Gastrocnemius medialis (tissue), 4 donors: ENCODE measurements around the gene KCNQ1. TPM values are rescaled to one million over a fixed set of nuclear protein-coding genes. Genes with fewer than 3 reads are reported as not detected.

ENCODE experiments used
- ATAC-seq, 2 donors: fragments of 150-250 bp; one replicate each; pipeline ENCODE4 v1.9.1; 2016
- DNase-seq, 2 donors: peaks; one replicate each; pipeline ENCODE4 v3.0.0-alpha.2; 2019
- H3K27ac ChIP-seq, 4 donors: fragments of 200-600 bp; sonication (generic); 1 replicate in 1 of 4; 2 replicates in 3 of 4; pipeline ENCODE4 v1.5.1; 2016 to 2018; ENCODE audit warnings: mild to moderate bottlenecking in 2 of 4, moderate library complexity in 1 of 4
- H3K27me3 ChIP-seq, 3 donors: fragments of 200-600 bp; sonication (generic) in 2 of 3; 1 replicate in 1 of 3; 2 replicates in 2 of 3; pipeline versions ENCODE4 v1.5.1 to v1.6.0; 2016 to 2019; ENCODE audit warnings: mild to moderate bottlenecking in 1 of 3, moderate library complexity in 1 of 3
- H3K36me3 ChIP-seq, 2 donors: fragments of 200-600 bp; sonication (generic) in 1 of 2; one replicate each; pipeline ENCODE4 v1.5.1; 2017 to 2018
- H3K4me1 ChIP-seq, 2 donors: fragments of 200-600 bp; sonication (generic) in 1 of 2; one replicate each; pipeline ENCODE4 v1.5.1; 2016 to 2017; ENCODE audit warnings: mild to moderate bottlenecking in 2 of 2
- H3K4me3 ChIP-seq, 4 donors: fragments of 200-600 bp; sonication (generic) in 3 of 4; 1 replicate in 1 of 4; 2 replicates in 3 of 4; pipeline ENCODE4 v1.5.1; 2016 to 2019; ENCODE audit warnings: mild to moderate bottlenecking in 2 of 4
- H3K9me3 ChIP-seq, 3 donors: fragments of 200-600 bp; sonication (generic) in 2 of 3; 1 replicate in 1 of 3; 2 replicates in 2 of 3; pipeline ENCODE4 v1.5.1; 2016 to 2019
- POLR2A ChIP-seq, 2 donors: fragments of 450-650 bp; IDR thresholded peaks; one replicate each; pipeline ENCODE4 v1.6.1; 2017; ENCODE audit warnings: antibody characterized with exemption in 2 of 2, mild to moderate bottlenecking in 2 of 2, moderate library complexity in 2 of 2
- in situ Hi-C, 4 donors: fragments of 200-750 bp; cut with MboI; loops; one replicate each; pipeline versions ENCODE4 v1.15.0 to v1.8.0; 2017; ENCODE audit warnings: low sequenced_read_pairs in 4 of 4
- intact Hi-C: fragments of 100-400 bp; cut with DNase I; formaldehyde crosslinking; loops from one replicate; pipeline ENCODE4 v1.15.1; 2023; ENCODE audit warnings: low total_unique reads
- total RNA-seq, 4 donors: library from RNA; depleted of rRNA; stranded (reverse); fragments of >200 nt; gene quantifications; one replicate each; pipeline versions ENCODE4 v1.1.0 to v1.2.3, GENCODE V29; 2016
- TF ChIP-seq, protein P1 (sequence below), 5 experiments: fragments of 450-650 bp in 3 of 5; fragments of 200-600 bp in 2 of 5; sonication (generic) in 2 of 5; IDR thresholded peaks in 4 of 5; conservative IDR thresholded peaks in 1 of 5; 1 replicate in 4 of 5; 2 replicates in 1 of 5; pipeline ENCODE4 v1.5.1; 2016 to 2019; ENCODE audit warnings: antibody characterized with exemption in 5 of 5, mild to moderate bottlenecking in 3 of 5, moderate library complexity in 3 of 5

Gene KCNQ1
- total RNA-seq, 4 donors from 2014 or later, result 0.15 to 1.00 (median 0.67) TPM

DNA sequence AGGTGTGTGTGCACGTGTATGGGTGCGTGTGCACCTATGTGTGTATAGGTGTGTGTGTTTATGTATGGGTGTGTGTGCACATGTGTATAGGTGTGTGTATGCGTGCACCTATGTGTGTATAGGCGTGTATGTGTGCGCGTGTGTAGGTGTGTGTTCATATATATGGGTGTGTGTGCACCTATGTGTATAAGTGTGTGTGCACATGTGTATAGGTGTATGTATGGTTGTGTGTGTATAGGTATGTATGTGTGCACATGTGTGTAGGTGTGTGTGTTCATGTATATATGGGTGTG lies 26.9 kb downstream of the KCNQ1 start:
- intact Hi-C loops, result no loop called here
- ATAC-seq (no peak), DNase-seq (no peak)
- TF ChIP-seq, protein P1, sequence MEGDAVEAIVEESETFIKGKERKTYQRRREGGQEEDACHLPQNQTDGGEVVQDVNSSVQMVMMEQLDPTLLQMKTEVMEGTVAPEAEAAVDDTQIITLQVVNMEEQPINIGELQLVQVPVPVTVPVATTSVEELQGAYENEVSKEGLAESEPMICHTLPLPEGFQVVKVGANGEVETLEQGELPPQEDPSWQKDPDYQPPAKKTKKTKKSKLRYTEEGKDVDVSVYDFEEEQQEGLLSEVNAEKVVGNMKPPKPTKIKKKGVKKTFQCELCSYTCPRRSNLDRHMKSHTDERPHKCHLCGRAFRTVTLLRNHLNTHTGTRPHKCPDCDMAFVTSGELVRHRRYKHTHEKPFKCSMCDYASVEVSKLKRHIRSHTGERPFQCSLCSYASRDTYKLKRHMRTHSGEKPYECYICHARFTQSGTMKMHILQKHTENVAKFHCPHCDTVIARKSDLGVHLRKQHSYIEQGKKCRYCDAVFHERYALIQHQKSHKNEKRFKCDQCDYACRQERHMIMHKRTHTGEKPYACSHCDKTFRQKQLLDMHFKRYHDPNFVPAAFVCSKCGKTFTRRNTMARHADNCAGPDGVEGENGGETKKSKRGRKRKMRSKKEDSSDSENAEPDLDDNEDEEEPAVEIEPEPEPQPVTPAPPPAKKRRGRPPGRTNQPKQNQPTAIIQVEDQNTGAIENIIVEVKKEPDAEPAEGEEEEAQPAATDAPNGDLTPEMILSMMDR (IDR thresholded peaks at IDR 0.05 in 4 of 5, conservative IDR thresholded peaks at IDR 0.05 in 1 of 5), result no peak
- TF ChIP-seq POLR2A (IDR thresholded peaks at IDR 0.05), result no peak
- in situ Hi-C loops, result no loop called here
- H3K36me3 ChIP-seq, result no peaks in the 10 kb centered on the region
- H3K27me3 ChIP-seq, result peaks cover 3 to 6% (median 4%) of the 10 kb centered on the region in 3 donors
- H3K4me1 ChIP-seq, result no peaks in the 10 kb centered on the region
- H3K27ac ChIP-seq, result no peak overlapping the region
- no peaks in the 10 kb centered on the region for H3K9me3 ChIP-seq
- H3K4me3 ChIP-seq, result no peak overlapping the region

DNA sequence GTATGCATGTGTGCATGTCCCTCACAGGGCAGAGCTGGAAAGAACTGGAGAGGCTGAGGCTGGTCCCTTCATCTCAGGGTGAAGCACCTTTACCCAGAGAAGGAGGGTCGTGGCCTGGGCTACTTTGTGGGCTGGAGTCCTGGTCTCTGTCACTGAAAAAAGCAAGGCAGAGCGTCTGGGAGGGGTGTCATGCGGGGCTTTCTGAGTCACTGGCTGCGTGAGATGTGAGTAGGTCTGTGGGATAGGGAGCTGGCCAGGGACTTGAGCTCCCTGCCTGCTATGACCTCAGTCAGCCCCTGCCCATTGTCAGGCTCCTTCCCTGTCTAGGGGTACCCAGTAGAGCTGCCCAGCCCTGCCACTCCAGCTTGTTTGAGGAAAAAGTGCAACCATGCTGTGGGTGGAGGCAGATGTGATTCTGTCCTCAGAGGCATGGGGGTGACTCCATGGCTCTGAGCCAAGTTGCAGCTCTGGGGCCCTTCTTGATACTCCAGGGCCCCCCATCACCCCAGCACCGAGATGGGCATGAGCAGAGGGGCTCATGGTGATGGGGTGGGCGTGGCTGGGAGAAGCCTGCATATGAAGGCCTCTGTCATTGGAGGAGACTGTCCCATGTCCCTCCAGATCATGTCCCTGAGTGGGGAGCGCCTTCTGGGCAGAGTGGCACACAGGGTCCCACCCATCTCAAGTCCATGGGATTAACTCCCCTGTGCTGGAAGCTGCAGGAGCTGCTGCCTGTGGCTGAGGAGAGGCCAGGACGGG lies 27.8 kb downstream of the KCNQ1 start:
- ATAC-seq (no peak), DNase-seq (no peak)
- peaks cover 3 to 6% (median 4%) of the 10 kb centered on the region in 3 donors for H3K27me3 ChIP-seq
- H3K36me3 ChIP-seq, result no peaks in the 10 kb centered on the region
- TF ChIP-seq, protein P1 (IDR thresholded peaks at IDR 0.05 in 4 of 5, conservative IDR thresholded peaks at IDR 0.05 in 1 of 5), result no peak
- no peak for TF ChIP-seq POLR2A (IDR thresholded peaks at IDR 0.05)
- H3K9me3 ChIP-seq, result no peaks in the 10 kb centered on the region
- no peak overlapping the region for H3K4me3 ChIP-seq
- in situ Hi-C loops, result no loop called here
- intact Hi-C loops, result no loop called here
- no peaks in the 10 kb centered on the region for H3K4me1 ChIP-seq
- no peak overlapping the region for H3K27ac ChIP-seq

DNA sequence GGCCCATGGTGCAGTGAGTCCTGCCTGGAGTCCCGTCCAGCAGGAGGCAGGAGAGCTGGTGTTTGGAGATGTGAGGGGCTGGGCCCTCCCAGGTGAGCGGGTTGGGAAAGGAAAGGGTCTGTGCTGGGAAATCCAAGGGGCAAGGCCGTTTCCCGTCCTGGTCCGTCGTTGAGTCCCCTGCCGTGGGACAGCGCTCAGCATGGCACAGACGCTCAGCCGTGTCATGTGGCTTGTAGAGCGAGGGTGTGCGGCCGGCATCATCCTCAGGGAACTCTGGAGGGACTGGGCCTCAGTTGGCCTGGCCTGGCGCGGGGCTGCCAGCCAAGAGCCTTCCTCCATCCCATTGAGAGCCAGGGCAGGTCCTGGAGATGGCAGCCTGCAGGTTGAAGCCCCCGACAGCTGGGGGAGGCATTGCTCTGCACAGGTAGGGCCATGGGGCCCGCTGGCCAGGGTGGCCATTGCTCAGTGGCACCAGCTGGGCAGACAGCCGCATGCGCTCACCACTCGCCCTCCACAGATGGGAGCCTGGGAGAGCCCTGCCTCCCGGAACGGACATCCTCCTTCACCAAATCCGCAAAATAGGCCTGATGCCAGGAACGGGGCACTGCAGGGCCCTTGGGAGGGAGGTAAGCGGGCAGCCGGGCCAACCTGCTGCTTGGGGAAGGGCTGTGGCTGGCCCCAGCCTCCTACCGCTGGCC lies 28.7 kb downstream of the KCNQ1 start:
- Histone ChIP-seq H3K4me1 (no peaks in the 10 kb centered on the region), H3K4me3 (no peak overlapping the region), H3K9me3 (no peaks in the 10 kb centered on the region), H3K36me3 (no peaks in the 10 kb centered on the region), H3K27me3 (peaks cover 3 to 6% (median 4%) of the 10 kb centered on the region in 3 donors), H3K27ac (no peak overlapping the region)
- DNase-seq (no peak), ATAC-seq (no peak)
- intact Hi-C loops, result no loop called here
- TF ChIP-seq POLR2A (IDR thresholded peaks at IDR 0.05), result no peak
- TF ChIP-seq, protein P1 (IDR thresholded peaks at IDR 0.05 in 4 of 5, conservative IDR thresholded peaks at IDR 0.05 in 1 of 5), result no peak
- in situ Hi-C loops, result no loop called here

DNA sequence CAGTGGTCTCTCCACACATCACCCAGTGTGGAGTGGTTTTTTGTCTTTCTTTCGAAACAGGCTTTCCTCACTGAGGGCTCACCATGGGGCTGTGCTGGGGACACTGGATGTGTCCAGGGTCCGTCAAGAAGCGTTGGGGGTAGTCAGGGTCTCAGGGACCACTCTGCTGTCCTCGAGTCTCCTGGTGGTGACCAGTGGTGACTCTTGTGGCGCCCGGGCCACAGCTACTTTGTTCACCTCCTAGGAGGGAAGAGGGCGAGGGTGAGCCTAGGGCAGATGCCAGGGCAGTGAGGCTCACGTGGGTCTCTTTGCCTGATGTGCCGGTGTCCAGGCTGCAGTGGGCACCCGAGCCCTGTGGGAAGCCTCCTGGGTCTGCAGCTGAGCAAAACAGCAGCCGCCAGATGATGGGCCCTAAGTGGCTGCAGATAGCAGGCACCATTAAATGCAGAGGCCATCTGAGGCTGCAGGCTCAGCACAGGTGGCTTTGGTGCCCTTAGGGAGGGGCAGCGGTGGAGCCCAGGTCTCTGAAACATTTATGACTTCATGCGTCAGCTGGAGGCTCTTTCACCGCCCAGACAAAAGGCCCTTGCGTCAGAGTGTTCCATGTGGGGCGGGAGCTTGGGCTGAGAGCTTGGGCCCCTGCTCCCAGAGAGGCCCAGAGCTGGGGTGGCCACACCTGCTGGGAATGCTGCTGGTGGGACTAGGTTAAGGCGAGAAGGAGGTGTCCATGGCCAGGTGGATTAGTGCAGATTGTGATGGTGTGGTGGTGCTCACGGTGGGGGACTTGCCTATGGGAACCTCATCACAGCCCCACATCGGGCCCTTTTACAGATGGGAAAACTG lies 29.5 kb downstream of the KCNQ1 start:
- Histone ChIP-seq H3K4me1 (no peaks in the 10 kb centered on the region), H3K36me3 (no peaks in the 10 kb centered on the region), H3K27me3 (peaks cover 3 to 6% (median 6%) of the 10 kb centered on the region in 3 donors), H3K27ac (no peak overlapping the region), H3K9me3 (no peaks in the 10 kb centered on the region), H3K4me3 (no peak overlapping the region)
- intact Hi-C loops (no loop called here), in situ Hi-C loops (no loop called here)
- no peak for ATAC-seq
- TF ChIP-seq, protein P1 (IDR thresholded peaks at IDR 0.05 in 4 of 5, conservative IDR thresholded peaks at IDR 0.05 in 1 of 5), result no peak
- TF ChIP-seq POLR2A (IDR thresholded peaks at IDR 0.05), result no peak
- DNase-seq, result no peak
